PFSK-1 (cell line): ENCODE measurements around the gene GRIK3.

Experiments used
- FOXP2 ChIP-seq: optimal IDR thresholded peaks from 2 replicates; pipeline ENCODE3; 2011; ENCODE audit warnings: borderline replicate concordance, control low read depth, inconsistent platforms; ENCODE audit not compliant: insufficient read depth; ENCODE audit errors: extremely low read length, extremely low read depth
- POLR2AphosphoS5 ChIP-seq: IDR thresholded peaks from 2 replicates; pipeline ENCODE4 v1.6.1; 2012; ENCODE audit warnings: low read depth, mild to moderate bottlenecking, control low read depth, low read length, moderate library complexity
- SIN3A ChIP-seq: IDR thresholded peaks from 2 replicates; pipeline ENCODE4 v1.6.1; 2012; ENCODE audit warnings: mild to moderate bottlenecking, low read length, moderate library complexity, borderline replicate concordance; ENCODE audit not compliant: insufficient read depth
- TF ChIP-seq, protein P1 (sequence below), 2 experiments: IDR thresholded peaks; 2 replicates each; pipeline versions ENCODE4 v1.6.1 to v1.8.0; 2011 to 2012; ENCODE audit warnings: low read depth in 2 of 2, low read length in 2 of 2, control low read depth in 1 of 2, inconsistent platforms in 1 of 2, mild to moderate bottlenecking in 1 of 2, moderate library complexity in 1 of 2; ENCODE audit not compliant: insufficient read depth in 1 of 2

DNA sequence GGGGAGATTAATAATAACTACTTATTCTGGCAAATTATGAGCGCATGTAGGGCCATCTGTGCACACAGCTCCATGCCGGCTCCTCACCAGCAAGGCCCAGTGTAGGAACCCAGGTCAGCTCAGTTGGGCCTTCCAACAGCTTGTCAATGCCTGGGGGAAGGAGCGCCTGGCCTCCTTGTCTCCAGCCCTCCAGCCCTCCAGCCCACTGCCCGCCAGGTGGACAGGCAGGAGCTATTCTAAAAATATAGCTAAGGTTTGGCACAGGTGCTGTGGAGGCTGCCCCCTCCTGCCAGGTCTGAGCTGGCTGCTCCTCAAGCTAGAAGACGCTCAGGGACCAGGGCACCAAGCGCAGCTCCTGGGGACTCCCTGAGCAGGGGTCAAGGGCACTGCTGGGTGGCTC, 85.7 kb downstream of the GRIK3 start:
- TF ChIP-seq POLR2AphosphoS5: no peak
- TF ChIP-seq, protein P1, sequence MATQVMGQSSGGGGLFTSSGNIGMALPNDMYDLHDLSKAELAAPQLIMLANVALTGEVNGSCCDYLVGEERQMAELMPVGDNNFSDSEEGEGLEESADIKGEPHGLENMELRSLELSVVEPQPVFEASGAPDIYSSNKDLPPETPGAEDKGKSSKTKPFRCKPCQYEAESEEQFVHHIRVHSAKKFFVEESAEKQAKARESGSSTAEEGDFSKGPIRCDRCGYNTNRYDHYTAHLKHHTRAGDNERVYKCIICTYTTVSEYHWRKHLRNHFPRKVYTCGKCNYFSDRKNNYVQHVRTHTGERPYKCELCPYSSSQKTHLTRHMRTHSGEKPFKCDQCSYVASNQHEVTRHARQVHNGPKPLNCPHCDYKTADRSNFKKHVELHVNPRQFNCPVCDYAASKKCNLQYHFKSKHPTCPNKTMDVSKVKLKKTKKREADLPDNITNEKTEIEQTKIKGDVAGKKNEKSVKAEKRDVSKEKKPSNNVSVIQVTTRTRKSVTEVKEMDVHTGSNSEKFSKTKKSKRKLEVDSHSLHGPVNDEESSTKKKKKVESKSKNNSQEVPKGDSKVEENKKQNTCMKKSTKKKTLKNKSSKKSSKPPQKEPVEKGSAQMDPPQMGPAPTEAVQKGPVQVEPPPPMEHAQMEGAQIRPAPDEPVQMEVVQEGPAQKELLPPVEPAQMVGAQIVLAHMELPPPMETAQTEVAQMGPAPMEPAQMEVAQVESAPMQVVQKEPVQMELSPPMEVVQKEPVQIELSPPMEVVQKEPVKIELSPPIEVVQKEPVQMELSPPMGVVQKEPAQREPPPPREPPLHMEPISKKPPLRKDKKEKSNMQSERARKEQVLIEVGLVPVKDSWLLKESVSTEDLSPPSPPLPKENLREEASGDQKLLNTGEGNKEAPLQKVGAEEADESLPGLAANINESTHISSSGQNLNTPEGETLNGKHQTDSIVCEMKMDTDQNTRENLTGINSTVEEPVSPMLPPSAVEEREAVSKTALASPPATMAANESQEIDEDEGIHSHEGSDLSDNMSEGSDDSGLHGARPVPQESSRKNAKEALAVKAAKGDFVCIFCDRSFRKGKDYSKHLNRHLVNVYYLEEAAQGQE (IDR thresholded peaks at IDR 0.05; ENCODE audit: insufficient read depth in 1 of 2, low read depth in 2 of 2, low read length in 2 of 2): no peak
- no peak for TF ChIP-seq SIN3A
- TF ChIP-seq FOXP2: no peak
